Measurements from ENCODE around the gene FEM1A. TPM values are rescaled to one million over a fixed set of nuclear protein-coding genes. Genes with fewer than 3 reads are reported as not detected.
"Not testable (repeated sequence)": the region's sequence is repeated elsewhere in the genome, so short reads cannot be mapped to it uniquely, and the experiment has no call there.

The FEM1A gene
- total RNA-seq, 1 donor from 2014 or later: 20.0 TPM

DNA sequence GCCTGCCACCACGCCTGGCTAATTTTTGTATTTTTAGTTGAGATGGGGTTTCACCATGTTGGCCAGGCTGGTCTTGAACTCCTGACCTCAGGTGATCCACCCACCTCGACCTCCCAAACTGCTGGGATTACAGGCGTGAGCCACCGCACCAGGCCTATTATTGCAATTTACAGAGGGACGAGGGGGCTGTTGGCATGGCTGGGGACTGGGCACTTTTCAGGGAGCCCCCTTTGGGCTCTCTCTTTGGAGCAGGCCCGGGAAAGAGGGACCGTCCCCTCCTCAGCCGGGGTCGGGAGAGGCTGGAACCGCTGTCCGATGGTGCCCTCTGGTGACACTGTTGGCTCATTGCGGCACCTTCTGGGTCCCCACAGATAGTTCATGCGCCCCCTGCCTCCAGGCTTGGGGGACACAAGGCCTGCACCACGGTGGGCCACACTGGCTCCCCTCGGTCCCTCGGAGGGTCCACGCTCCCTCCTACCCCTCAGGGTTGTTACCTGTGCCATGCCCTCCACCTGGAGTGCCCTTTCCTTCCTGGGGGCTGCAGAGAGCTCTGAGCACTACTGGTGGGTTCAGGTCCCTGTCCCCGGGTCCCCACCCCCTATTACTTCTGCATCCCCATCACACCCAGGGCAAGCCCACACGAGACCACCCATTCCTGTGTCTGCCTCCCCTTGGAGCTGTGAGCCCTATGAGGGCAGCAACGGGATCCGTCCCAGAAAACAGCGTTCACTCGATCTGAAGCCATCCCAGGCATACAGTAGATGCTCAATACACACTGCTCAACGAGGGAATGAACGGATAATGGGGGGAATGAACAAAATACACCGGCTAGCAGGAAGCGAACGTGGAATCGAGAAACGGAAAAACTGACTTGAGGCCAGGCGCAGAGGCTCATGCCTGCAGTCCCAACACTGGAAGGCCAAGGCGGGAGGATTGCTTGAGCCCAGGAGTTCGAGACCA lies 12.5 kb downstream of the FEM1A start:
- Histone ChIP-seq H3K36me3 (ENCODE audit: control insufficient read depth, insufficient read depth, low read length) (no peaks in the 10 kb centered on the region), H3K4me3 (ENCODE audit: low read depth, low read length) (no peak overlapping the region), H3K27me3 (ENCODE audit: control insufficient read depth, insufficient read depth, low read length) (no peaks in the 10 kb centered on the region)
- no peak for DNase-seq (ENCODE audit: low read depth)
- TF ChIP-seq CTCF (IDR thresholded peaks at IDR 0.05; ENCODE audit: insufficient read depth, low read length, severe bottlenecking): peak; percentile 89
- FAIRE-seq: no peak

DNA sequence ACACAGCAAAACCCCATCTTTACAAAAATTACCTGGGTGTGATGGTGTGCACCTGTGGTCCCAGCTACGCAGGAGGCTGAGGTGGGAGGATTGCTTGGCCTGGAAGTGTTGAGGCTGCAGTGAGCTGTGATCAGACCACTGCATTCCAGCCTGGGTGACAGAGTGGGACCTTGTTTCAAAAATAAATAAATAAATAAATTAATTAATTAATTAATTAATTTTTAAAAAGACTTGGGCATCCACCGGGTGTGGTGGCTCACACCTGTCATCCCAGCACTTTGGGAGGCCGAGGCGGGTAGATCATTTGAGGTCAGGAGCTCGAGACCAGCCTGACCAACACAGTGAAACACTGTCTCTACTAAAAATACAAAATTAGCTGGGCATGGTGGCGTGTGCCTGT lies 13.6 kb downstream of the FEM1A start:
- not testable (repeated sequence) for FAIRE-seq

GRCh38 chr19:4806384-4806783 lies 14.8 kb downstream of the FEM1A start:
- TF ChIP-seq CTCF (IDR thresholded peaks at IDR 0.05; ENCODE audit: insufficient read depth, low read length, severe bottlenecking): no peak
- no peak for DNase-seq (ENCODE audit: low read depth)
- no peak for FAIRE-seq
- Histone ChIP-seq H3K36me3 (ENCODE audit: control insufficient read depth, insufficient read depth, low read length) (no peaks in the 10 kb centered on the region), H3K4me3 (ENCODE audit: low read depth, low read length) (no peak overlapping the region), H3K27me3 (ENCODE audit: control insufficient read depth, insufficient read depth, low read length) (no peaks in the 10 kb centered on the region)

More for the DNA sequence above, 13.6 kb downstream of the FEM1A start:
- DNase-seq (ENCODE audit: low read depth); H3K4me3 ChIP-seq (ENCODE audit: low read depth, low read length); H3K27me3 ChIP-seq (ENCODE audit: control insufficient read depth, insufficient read depth, low read length); H3K36me3 ChIP-seq (ENCODE audit: control insufficient read depth, insufficient read depth, low read length): not testable (repeated sequence)

- no peaks in the 10 kb centered on the region for H3K27me3 ChIP-seq (ENCODE audit: control insufficient read depth, insufficient read depth, low read length)
- TF ChIP-seq CTCF (IDR thresholded peaks at IDR 0.05; ENCODE audit: insufficient read depth, low read length, severe bottlenecking): no peak
- no peak for DNase-seq (ENCODE audit: low read depth)
- no peak overlapping the region for H3K4me3 ChIP-seq (ENCODE audit: low read depth, low read length)
- H3K36me3 ChIP-seq (ENCODE audit: control insufficient read depth, insufficient read depth, low read length): no peaks in the 10 kb centered on the region
- FAIRE-seq: no peak
Observed at GRCh38 chr19:4807188-4807587, 15.7 kb downstream of the FEM1A start.

- no peaks in the 10 kb centered on the region for H3K27me3 ChIP-seq (ENCODE audit: control insufficient read depth, insufficient read depth, low read length)
- peak; percentile 38 for DNase-seq (ENCODE audit: low read depth)
- FAIRE-seq: no peak
- TF ChIP-seq CTCF (IDR thresholded peaks at IDR 0.05; ENCODE audit: insufficient read depth, low read length, severe bottlenecking): peak; percentile 95
- peaks cover 6% of the 10 kb centered on the region for H3K36me3 ChIP-seq (ENCODE audit: control insufficient read depth, insufficient read depth, low read length)
- H3K4me3 ChIP-seq (ENCODE audit: low read depth, low read length): no peak overlapping the region
Observed at GRCh38 chr19:4811328-4812131, 20.0 kb downstream of the FEM1A start.

Measured in bronchial epithelial cell (primary cell).